B cell (primary cell): Measurements from ENCODE around the gene SCFD1. TPM values are rescaled to one million over a fixed set of nuclear protein-coding genes. Genes with fewer than 3 reads are reported as not detected.

Source experiments
- ATAC-seq: fragments of 200-7000 bp; cut with Tn5 transposase; one replicate; pipeline ENCODE4 v1.10.0; 2021; ENCODE audit warnings: low read depth, mild to moderate bottlenecking, moderate number of reproducible peaks, moderate library complexity
- CTCF ChIA-PET: fragments of 350-600 bp; sonication (Branson Sonifier 250); formaldehyde crosslinking; loops from one replicate; lab custom pipeline; 2021; ENCODE audit warnings: antibody characterized with exemption, inconsistent platforms; lab: Charles Lee
- POLR2A ChIA-PET: fragments of 350-600 bp; sonication (Branson Sonifier 250); formaldehyde crosslinking; loops from one replicate; lab custom pipeline; 2021; ENCODE audit warnings: antibody characterized with exemption; lab: Charles Lee
- DNase-seq: peaks from one replicate; pipeline ENCODE4 v3.0.0; 2013
- H2AFZ ChIP-seq: 2 replicates; pipeline ENCODE4 v1.6.1; 2012; ENCODE audit warnings: mild to moderate bottlenecking, low read depth, low read length; ENCODE audit not compliant: insufficient read depth, poor library complexity, severe bottlenecking
- H3K27ac ChIP-seq, 2 donors: 1 replicate in 1 of 2; 2 replicates in 1 of 2; pipeline ENCODE4 v1.5.1; 2012 to 2013; ENCODE audit warnings: low read length in 2 of 2, mild to moderate bottlenecking in 2 of 2, moderate library complexity in 1 of 2
- H3K27me3 ChIP-seq, 4 experiments: fragments of 200-600 bp in 1 of 4; sonication (generic) in 1 of 4; replicated peaks in 1 of 4; 1 replicate in 2 of 4; 2 replicates in 2 of 4; pipeline versions ENCODE4 v1.6.1 to v1.7.0; 2013 to 2016; ENCODE audit warnings: low read length in 3 of 4, mild to moderate bottlenecking in 2 of 4, mixed read lengths in 1 of 4, moderate library complexity in 1 of 4; ENCODE audit not compliant: insufficient read depth in 4 of 4, control insufficient read depth in 3 of 4; ENCODE audit errors: control extremely low read depth in 1 of 4
- H3K36me3 ChIP-seq, 2 experiments: replicated peaks in 1 of 2; 1 replicate in 1 of 2; 2 replicates in 1 of 2; pipeline versions ENCODE4 v1.6.1 to v1.7.1; 2013; ENCODE audit warnings: low read length in 1 of 2; ENCODE audit not compliant: insufficient read depth in 2 of 2, control insufficient read depth in 1 of 2; ENCODE audit errors: control extremely low read depth in 1 of 2, extremely low read depth in 1 of 2
- H3K4me1 ChIP-seq, 2 donors: fragments of 200-600 bp in 1 of 2; sonication (generic) in 1 of 2; 1 replicate in 1 of 2; 2 replicates in 1 of 2; pipeline versions ENCODE4 v1.5.1 to v1.6.1; 2013 to 2017; ENCODE audit warnings: low read length in 2 of 2; ENCODE audit not compliant: control insufficient read depth in 2 of 2, insufficient read depth in 2 of 2
- H3K4me2 ChIP-seq: replicated peaks from 2 replicates; pipeline ENCODE3; 2012; ENCODE audit warnings: mild to moderate bottlenecking, low read depth, low read length; ENCODE audit not compliant: poor library complexity, severe bottlenecking
- H3K4me3 ChIP-seq, 5 experiments: fragments of 200-600 bp in 1 of 5; sonication (generic) in 1 of 5; 1 replicate in 3 of 5; 2 replicates in 2 of 5; pipeline versions ENCODE4 v1.5.1 to v1.7.0; 2011 to 2016; ENCODE audit warnings: low read length in 4 of 5, mild to moderate bottlenecking in 4 of 5, low read depth in 2 of 5, control low read depth in 1 of 5, moderate library complexity in 1 of 5; ENCODE audit not compliant: insufficient read depth in 1 of 5; ENCODE audit errors: control extremely low read depth in 1 of 5, extremely low read depth in 1 of 5
- H3K79me2 ChIP-seq: fragments of 200-600 bp; sonication (generic); one replicate; pipeline ENCODE4 v1.6.0; 2016; ENCODE audit warnings: low read length; ENCODE audit not compliant: control insufficient read depth, insufficient read depth
- H3K9ac ChIP-seq: fragments of 200-600 bp; sonication (generic); 2 replicates; pipeline ENCODE4 v1.6.1; 2017; ENCODE audit warnings: mild to moderate bottlenecking, low read length, moderate library complexity
- H3K9me3 ChIP-seq, 3 donors: one replicate each; pipeline versions ENCODE4 v1.6.1 to v1.7.1; 2013; ENCODE audit warnings: low read length in 2 of 3; ENCODE audit not compliant: control insufficient read depth in 2 of 3, insufficient read depth in 1 of 3; ENCODE audit errors: control extremely low read depth in 1 of 3
- H4K20me1 ChIP-seq: 2 replicates; pipeline ENCODE4 v1.6.0; 2012; ENCODE audit warnings: mild to moderate bottlenecking, low read length; ENCODE audit not compliant: insufficient read depth, control insufficient read depth, poor library complexity, severe bottlenecking
- H3K27ac Mint-ChIP-seq: one replicate; pipeline ENCODE4 v1.8.0; 2021; ENCODE audit warnings: mixed read lengths
- H3K27me3 Mint-ChIP-seq: one replicate; pipeline ENCODE4 v1.8.0; 2021; ENCODE audit warnings: mixed read lengths
- H3K4me1 Mint-ChIP-seq: one replicate; pipeline ENCODE4 v1.8.0; 2021; ENCODE audit warnings: mixed read lengths
- H3K4me3 Mint-ChIP-seq: one replicate; pipeline ENCODE4 v1.8.0; 2021; ENCODE audit warnings: mixed read lengths
- H3K9me3 Mint-ChIP-seq: one replicate; pipeline ENCODE4 v1.8.0; 2022; ENCODE audit warnings: mixed read lengths; ENCODE audit not compliant: insufficient read depth
- EZH2 ChIP-seq: IDR thresholded peaks from 2 replicates; pipeline ENCODE4 v1.6.1; 2012; ENCODE audit warnings: borderline replicate concordance, low read depth, mild to moderate bottlenecking, moderate library complexity, low read length; ENCODE audit not compliant: insufficient read depth, poor library complexity, severe bottlenecking
- intact Hi-C: fragments of 100-400 bp; cut with micrococcal nuclease; formaldehyde crosslinking; loops from one replicate; pipeline ENCODE4 v1.10.0; 2022
- polyA plus RNA-seq: library from polyadenylated mRNA; depleted of rRNA; stranded (reverse); fragments of >200 nt; gene quantifications from 2 replicates; pipeline ENCODE4 v1.2.3, GENCODE V29; 2012
- total RNA-seq, 2 donors: library from RNA; stranded (reverse); fragments of 120-200 nt in 1 of 2; gene quantifications; 1 replicate in 1 of 2; 2 replicates in 1 of 2; pipeline versions ENCODE4 v1.2.3 to v1.2.4, GENCODE V29; 2013 to 2022
- TF ChIP-seq, protein P1 (sequence below): fragments of 200-600 bp; IDR thresholded peaks from one replicate; pipeline ENCODE4 v1.8.0; 2022; ENCODE audit warnings: antibody characterized with exemption, mild to moderate bottlenecking

Gene SCFD1
- total and polyA plus RNA-seq, 2 donors (not counting 1 experiment from before 2014, with no cell fraction given) = 23.1 to 73.0 TPM

DNA sequence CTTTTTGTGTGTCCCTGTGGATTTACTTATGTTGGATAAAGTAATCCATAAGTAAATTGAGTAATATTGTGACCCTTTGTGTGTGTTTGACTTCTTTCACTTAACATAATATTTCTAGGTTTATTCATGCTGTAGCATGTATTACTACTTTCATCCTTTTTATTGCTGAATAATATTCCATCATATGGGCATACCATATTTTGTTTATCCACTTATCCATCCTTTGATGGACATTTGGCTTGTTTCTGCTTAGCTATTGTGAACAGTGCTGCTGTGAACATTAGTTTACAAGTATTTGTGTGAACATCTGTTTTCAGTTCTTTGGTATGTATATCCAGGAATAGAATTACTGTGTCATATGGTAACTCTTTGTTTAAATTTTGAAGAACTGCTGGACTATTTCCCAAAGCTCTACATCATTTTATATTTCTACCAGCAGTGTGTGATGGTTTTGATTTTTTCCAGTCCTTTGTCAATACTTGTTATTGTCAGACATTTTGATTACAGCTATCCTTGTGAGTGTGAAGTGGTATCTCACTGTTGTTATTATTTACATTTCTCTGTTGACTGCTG is 38.0 kb upstream of the SCFD1 start:
- peaks cover 5% of the 10 kb centered on the region for H3K4me1 Mint-ChIP-seq
- Histone ChIP-seq H2AFZ (no peak overlapping the region), H3K9ac (no peak overlapping the region), H3K4me3 (no peak overlapping the region), H3K27ac (no peak overlapping the region), H3K27me3 (no peaks in the 10 kb centered on the region), H3K9me3 (peaks cover 2 to 3% (median 3%) of the 10 kb centered on the region in 3 donors), H4K20me1 (peaks cover 41% of the 10 kb centered on the region), H3K36me3 (peaks cover 5 to 6% of the 10 kb centered on the region in 2 experiments), H3K4me2 (no peak overlapping the region), H3K79me2 (peaks cover 44% of the 10 kb centered on the region), H3K4me1 (no peaks in the 10 kb centered on the region)
- ChIA-PET POLR2A (no interaction called here), CTCF (no interaction called here)
- H3K27ac Mint-ChIP-seq = no peak overlapping the region
- TF ChIP-seq EZH2 = no peak
- TF ChIP-seq, protein P1, sequence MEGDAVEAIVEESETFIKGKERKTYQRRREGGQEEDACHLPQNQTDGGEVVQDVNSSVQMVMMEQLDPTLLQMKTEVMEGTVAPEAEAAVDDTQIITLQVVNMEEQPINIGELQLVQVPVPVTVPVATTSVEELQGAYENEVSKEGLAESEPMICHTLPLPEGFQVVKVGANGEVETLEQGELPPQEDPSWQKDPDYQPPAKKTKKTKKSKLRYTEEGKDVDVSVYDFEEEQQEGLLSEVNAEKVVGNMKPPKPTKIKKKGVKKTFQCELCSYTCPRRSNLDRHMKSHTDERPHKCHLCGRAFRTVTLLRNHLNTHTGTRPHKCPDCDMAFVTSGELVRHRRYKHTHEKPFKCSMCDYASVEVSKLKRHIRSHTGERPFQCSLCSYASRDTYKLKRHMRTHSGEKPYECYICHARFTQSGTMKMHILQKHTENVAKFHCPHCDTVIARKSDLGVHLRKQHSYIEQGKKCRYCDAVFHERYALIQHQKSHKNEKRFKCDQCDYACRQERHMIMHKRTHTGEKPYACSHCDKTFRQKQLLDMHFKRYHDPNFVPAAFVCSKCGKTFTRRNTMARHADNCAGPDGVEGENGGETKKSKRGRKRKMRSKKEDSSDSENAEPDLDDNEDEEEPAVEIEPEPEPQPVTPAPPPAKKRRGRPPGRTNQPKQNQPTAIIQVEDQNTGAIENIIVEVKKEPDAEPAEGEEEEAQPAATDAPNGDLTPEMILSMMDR = no peak
- no peaks in the 10 kb centered on the region for H3K27me3 Mint-ChIP-seq
- H3K9me3 Mint-ChIP-seq = peaks cover 7% of the 10 kb centered on the region
- intact Hi-C loops = no loop called here
- no peak for ATAC-seq
- H3K4me3 Mint-ChIP-seq = no peak overlapping the region
- DNase-seq = no peak

DNA sequence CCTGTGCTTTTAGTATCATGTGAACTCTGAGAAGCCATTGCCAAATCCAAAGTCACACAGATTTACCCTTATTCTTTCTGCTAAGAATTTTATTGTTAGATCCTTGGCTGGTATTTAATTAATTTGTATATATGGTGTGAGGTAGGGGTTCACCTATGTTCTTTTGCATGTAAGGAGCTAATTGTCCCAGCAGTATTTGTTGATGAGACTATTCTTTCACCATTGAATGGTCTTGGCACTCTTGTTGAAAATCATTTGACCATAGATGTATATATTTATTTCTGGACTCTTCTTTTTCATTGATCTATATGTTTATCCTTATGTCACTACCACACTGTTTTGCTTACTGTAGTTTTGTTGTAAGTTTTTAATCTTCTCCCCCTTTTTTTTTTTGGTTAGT is 36.9 kb upstream of the SCFD1 start:
- no peak overlapping the region for H3K9ac ChIP-seq
- peaks cover 2 to 3% (median 3%) of the 10 kb centered on the region in 3 donors for H3K9me3 ChIP-seq
- TF ChIP-seq, protein P1 = no peak
- TF ChIP-seq EZH2 = no peak
- Mint-ChIP-seq H3K9me3 (peaks cover 7% of the 10 kb centered on the region), H3K27me3 (no peaks in the 10 kb centered on the region), H3K27ac (no peak overlapping the region), H3K4me1 (peaks cover 5% of the 10 kb centered on the region), H3K4me3 (no peak overlapping the region)
- intact Hi-C loops = no loop called here
- H3K27me3 ChIP-seq = no peaks in the 10 kb centered on the region
- DNase-seq = no peak
- H3K27ac ChIP-seq = no peak overlapping the region
- no peak for ATAC-seq
- no peaks in the 10 kb centered on the region for H3K4me1 ChIP-seq
- no peak overlapping the region for H3K4me3 ChIP-seq
- H4K20me1 ChIP-seq = peaks cover 30% of the 10 kb centered on the region
- no peak overlapping the region for H3K4me2 ChIP-seq
- ChIA-PET POLR2A (no interaction called here), CTCF (no interaction called here)
- H3K36me3 ChIP-seq = peaks cover 6 to 12% of the 10 kb centered on the region in 2 experiments
- H3K79me2 ChIP-seq = peaks cover 37% of the 10 kb centered on the region
- no peak overlapping the region for H2AFZ ChIP-seq
